ENCODE measurements around the gene FRMD1. TPM values are rescaled to one million over a fixed set of nuclear protein-coding genes. Genes with fewer than 3 reads are reported as not detected.

FRMD1 gene
- total and polyA plus RNA-seq, 8 donors = 0.02 to 0.15 TPM; not detected in 6

DNA sequence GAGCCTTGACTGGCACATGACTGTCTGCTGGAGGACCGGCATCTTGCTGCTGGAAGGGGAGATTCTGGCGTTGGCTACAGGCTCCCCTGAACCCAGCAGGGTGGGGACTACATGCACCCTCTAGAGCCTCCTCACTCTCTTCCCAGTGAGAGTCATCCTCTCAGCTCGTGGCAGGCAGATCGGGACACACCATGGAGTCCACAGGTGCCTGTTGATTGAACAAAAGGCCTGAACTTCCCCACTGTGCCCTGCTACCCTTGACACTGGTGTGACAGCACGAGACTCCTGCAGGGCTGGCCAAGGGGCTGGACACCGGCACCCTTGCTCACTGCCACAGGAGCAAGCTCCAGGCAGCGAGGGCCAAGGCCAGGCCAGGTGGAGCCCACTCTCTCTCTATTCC is 8.2 kb downstream of the FRMD1 start:
- TF ChIP-seq, protein P1, sequence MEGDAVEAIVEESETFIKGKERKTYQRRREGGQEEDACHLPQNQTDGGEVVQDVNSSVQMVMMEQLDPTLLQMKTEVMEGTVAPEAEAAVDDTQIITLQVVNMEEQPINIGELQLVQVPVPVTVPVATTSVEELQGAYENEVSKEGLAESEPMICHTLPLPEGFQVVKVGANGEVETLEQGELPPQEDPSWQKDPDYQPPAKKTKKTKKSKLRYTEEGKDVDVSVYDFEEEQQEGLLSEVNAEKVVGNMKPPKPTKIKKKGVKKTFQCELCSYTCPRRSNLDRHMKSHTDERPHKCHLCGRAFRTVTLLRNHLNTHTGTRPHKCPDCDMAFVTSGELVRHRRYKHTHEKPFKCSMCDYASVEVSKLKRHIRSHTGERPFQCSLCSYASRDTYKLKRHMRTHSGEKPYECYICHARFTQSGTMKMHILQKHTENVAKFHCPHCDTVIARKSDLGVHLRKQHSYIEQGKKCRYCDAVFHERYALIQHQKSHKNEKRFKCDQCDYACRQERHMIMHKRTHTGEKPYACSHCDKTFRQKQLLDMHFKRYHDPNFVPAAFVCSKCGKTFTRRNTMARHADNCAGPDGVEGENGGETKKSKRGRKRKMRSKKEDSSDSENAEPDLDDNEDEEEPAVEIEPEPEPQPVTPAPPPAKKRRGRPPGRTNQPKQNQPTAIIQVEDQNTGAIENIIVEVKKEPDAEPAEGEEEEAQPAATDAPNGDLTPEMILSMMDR (IDR thresholded peaks at IDR 0.05) = no peak
- no peak overlapping the region for H3K4me3 ChIP-seq
- no peak overlapping the region for H3K27ac ChIP-seq
- no peaks in the 10 kb centered on the region for H3K36me3 ChIP-seq
- FAIRE-seq (no peak), DNase-seq (no peak), ATAC-seq (no peak)
- 87 to 91% methylated on average over 7 of the region's 7 CpGs for WGBS, 2 donors
- no peaks in the 10 kb centered on the region for H3K27me3 ChIP-seq
- no peaks in the 10 kb centered on the region for H3K4me1 ChIP-seq
- no peaks in the 10 kb centered on the region for H3K9me3 ChIP-seq
- intact Hi-C loops (cut with DNase I) = loop anchor here in 1 of 3 donors (5.0 kb wide), 1 partner anchor 56 kb away; no protein-coding TSS in a partner anchor

DNA sequence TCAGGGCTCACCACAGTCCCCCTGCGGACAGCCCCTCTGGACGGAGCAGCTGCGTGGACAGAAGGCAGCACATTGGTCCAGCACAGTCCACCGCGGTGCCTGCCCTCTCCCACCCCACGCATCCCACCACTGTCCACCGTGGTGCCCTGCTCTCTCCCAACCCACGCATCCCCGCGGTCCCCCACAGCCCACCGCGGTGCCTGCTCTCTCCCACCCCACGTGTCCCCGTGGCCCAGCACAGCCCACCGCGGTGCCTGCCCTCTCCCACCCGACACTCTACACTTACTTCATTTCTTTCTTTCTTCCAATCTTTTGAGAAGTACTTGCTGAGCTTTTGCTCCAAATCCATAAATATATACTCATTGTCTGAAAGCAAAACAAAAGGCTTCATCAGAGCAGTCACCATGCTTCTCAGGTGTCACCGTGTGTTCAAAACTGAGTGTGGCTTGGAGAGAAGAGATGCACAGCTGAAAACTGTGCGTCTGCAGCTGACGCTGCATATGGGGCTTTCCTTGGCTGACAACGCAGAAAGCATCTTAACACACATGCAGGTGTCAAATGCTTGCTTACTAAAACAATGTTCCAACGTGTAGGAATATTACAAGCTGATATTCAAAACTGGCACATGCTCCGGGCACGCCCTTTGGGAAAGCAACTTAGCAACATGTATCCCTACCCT is 11.8 kb downstream of the FRMD1 start:
- H3K27ac ChIP-seq = no peak overlapping the region
- no peaks in the 10 kb centered on the region for H3K27me3 ChIP-seq
- intact Hi-C loops (cut with DNase I) = no loop called here
- H3K36me3 ChIP-seq = no peaks in the 10 kb centered on the region
- TF ChIP-seq, protein P1 (IDR thresholded peaks at IDR 0.05) = no peak
- no peak overlapping the region for H3K4me3 ChIP-seq
- FAIRE-seq (no peak), ATAC-seq (no peak), DNase-seq (no peak)
- 86 to 89% methylated on average over 24 of the region's 24 CpGs for WGBS, 2 donors
- H3K9me3 ChIP-seq = no peaks in the 10 kb centered on the region
- H3K4me1 ChIP-seq = no peaks in the 10 kb centered on the region

DNA sequence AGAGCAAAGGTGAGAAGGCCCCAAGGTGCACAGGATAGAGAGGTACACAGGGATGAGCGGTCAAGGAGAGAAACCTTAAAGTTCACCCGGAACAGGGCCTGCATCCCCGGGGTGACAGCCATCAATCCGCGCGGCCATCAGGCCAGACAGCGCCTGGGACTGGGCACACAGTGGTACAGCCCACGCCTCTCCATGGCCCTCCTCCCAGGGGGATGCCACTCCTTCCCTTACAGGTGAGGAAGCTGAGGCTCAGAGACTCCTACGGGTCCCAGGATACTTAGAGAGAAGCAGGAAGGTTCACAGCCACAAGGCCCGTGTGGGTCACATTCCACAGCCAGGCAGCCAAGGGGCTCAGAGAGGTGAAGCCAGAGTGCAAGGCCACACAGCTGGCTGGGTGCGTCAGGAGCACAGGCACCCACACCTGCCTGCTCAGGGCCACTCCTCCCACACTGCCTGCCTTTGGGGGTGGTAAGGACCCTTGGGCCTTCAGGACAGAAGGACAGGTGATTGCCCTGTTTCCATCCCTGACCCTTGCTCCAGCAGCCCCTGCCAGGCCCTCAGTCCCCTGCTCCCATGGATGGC is 14.7 kb downstream of the FRMD1 start:
- FAIRE-seq (no peak), DNase-seq (peak in 1 of 6 donors; percentile 42), ATAC-seq (no peak)
- Histone ChIP-seq H3K9me3 (no peaks in the 10 kb centered on the region), H3K4me1 (no peaks in the 10 kb centered on the region), H3K27ac (no peak overlapping the region), H3K36me3 (no peaks in the 10 kb centered on the region), H3K4me3 (no peak overlapping the region), H3K27me3 (no peaks in the 10 kb centered on the region)
- WGBS, 2 donors = 89 to 90% methylated on average over 11 of the region's 11 CpGs
- TF ChIP-seq, protein P1 (IDR thresholded peaks at IDR 0.05) = no peak
- intact Hi-C loops (cut with DNase I) = loop anchor here in 1 of 3 donors (5.0 kb wide), 1 partner anchor 53 kb away; no protein-coding TSS in a partner anchor

DNA sequence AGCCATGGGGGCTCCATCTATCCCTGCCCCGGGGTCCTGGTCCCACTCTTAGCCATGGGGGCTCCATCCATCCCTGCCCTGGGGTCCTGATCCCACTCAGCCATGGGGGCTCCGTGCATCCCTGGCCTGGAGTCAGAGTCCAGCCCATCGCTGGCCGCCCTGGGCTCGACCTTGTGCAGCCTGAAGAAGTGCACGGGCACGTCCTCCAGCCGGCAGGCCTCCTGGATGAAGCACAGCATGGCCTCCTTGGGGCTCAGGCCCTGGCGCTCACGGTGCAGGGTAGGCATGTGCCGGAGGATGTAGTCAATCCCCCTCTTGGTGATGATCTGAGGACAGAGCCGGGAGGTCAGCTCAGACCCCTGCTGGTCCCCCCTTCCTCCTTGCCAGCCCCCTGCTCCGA is 15.6 kb downstream of the FRMD1 start:
- Histone ChIP-seq H3K4me3 (no peak overlapping the region), H3K9me3 (no peaks in the 10 kb centered on the region), H3K36me3 (no peaks in the 10 kb centered on the region), H3K4me1 (no peaks in the 10 kb centered on the region), H3K27me3 (no peaks in the 10 kb centered on the region), H3K27ac (no peak overlapping the region)
- FAIRE-seq = no peak
- TF ChIP-seq, protein P1 (IDR thresholded peaks at IDR 0.05) = no peak
- WGBS, 2 donors = 86% methylated on average over 10 to 13 of the region's 13 CpGs
- ATAC-seq = no peak
- intact Hi-C loops (cut with DNase I) = loop anchor here in 1 of 3 donors (5.0 kb wide), 1 partner anchor 54 kb away; no protein-coding TSS in a partner anchor
- peak in 1 of 6 donors; percentile 65 for DNase-seq

Data from pancreas (tissue), 10 donors.